Cardiac septum (tissue), 1 donor: ENCODE data around the gene PRDX3. TPM values are rescaled to one million over a fixed set of nuclear protein-coding genes. Genes with fewer than 3 reads are reported as not detected.
"Not testable (repeated sequence)": the region's sequence is repeated elsewhere in the genome, so short reads cannot be mapped to it uniquely, and the experiment has no call there.

Experiments used
- DNase-seq: peaks from one replicate; pipeline ENCODE4 v3.0.0-alpha.2; 2020; ENCODE audit warnings: low spot score
- intact Hi-C: fragments of 100-400 bp; cut with DNase I; formaldehyde crosslinking; loops from one replicate; pipeline ENCODE4 v1.14.0; 2022
- total RNA-seq: library from RNA; stranded (reverse); fragmentation: NEBNext Ultra II Directional; extraction: Animal tissue kit (Norgen Biotek cat#: 25700); gene quantifications from one replicate; pipeline ENCODE4 v1.2.1, GENCODE V29; 2021
- donor health status: DM: no; HTN: no; CAD: no.

The PRDX3 gene
- total RNA-seq, 1 donor from 2014 or later: 220 TPM

GRCh38 chr10:119176166-119176565 is 2.4 kb downstream of the PRDX3 start:
- intact Hi-C loops: no loop called here
- no peak for DNase-seq

GRCh38 chr10:119174109-119174508 is 4.5 kb downstream of the PRDX3 start:
- intact Hi-C loops: no loop called here
- no peak for DNase-seq

GRCh38 chr10:119167041-119167440 is 11.6 kb downstream of the PRDX3 start:
- intact Hi-C loops: no loop called here
- DNase-seq: no peak

GRCh38 chr10:119166564-119166963 is 12.0 kb downstream of the PRDX3 start:
- no peak for DNase-seq
- intact Hi-C loops: no loop called here

GRCh38 chr10:119166118-119166500 is 12.5 kb downstream of the PRDX3 start:
- intact Hi-C loops: no loop called here
- no peak for DNase-seq

GRCh38 chr10:119165171-119166117 is 13.2 kb downstream of the PRDX3 start, which contains the start of gene SFXN4:
Gene SFXN4 (minus strand): TSS chr10:119165714. CDS start chr10:119165647, 67 bp downstream.
- DNase-seq: peak; percentile 93
- intact Hi-C loops: loop anchor here (2.0 kb wide), 1 partner anchor 13 kb away; the partner anchor contains the start of gene PRDX3

GRCh38 chr10:119162452-119163092 is 16.0 kb downstream of the PRDX3 start:
- intact Hi-C loops: no loop called here
- DNase-seq: no peak

- intact Hi-C loops: no loop called here
These were observed 16.7 kb downstream of the PRDX3 start for GRCh38 chr10:119161680-119162451.

GRCh38 chr10:119159332-119159731 is 19.3 kb downstream of the PRDX3 start:
- intact Hi-C loops: no loop called here

More at GRCh38 chr10:119161680-119162451, 16.7 kb downstream of the PRDX3 start:
- no peak for DNase-seq

GRCh38 chr10:119153661-119154060 is 25.0 kb downstream of the PRDX3 start:
- no peak for DNase-seq
- intact Hi-C loops: no loop called here

More at GRCh38 chr10:119159332-119159731, 19.3 kb downstream of the PRDX3 start:
- DNase-seq: peak; percentile 67

GRCh38 chr10:119153041-119153440 is 25.6 kb downstream of the PRDX3 start:
- intact Hi-C loops: no loop called here
- no peak for DNase-seq

GRCh38 chr10:119151601-119152000 is 27.0 kb downstream of the PRDX3 start:
- intact Hi-C loops, DNase-seq: not testable (repeated sequence)

- intact Hi-C loops: no loop called here
These were observed 28.9 kb downstream of the PRDX3 start for GRCh38 chr10:119149729-119150128.

GRCh38 chr10:119149157-119149556 is 29.5 kb downstream of the PRDX3 start:
- no peak for DNase-seq
- intact Hi-C loops: no loop called here

More at GRCh38 chr10:119149729-119150128, 28.9 kb downstream of the PRDX3 start:
- no peak for DNase-seq

- no peak for DNase-seq
- intact Hi-C loops: no loop called here
These were observed 35.0 kb downstream of the PRDX3 start for GRCh38 chr10:119143657-119144056.

GRCh38 chr10:119140603-119141245 is 37.9 kb downstream of the PRDX3 start:
- no peak for DNase-seq
- intact Hi-C loops: no loop called here

- DNase-seq: no peak
- intact Hi-C loops: no loop called here
These were observed 39.0 kb downstream of the PRDX3 start for GRCh38 chr10:119139464-119140067.

GRCh38 chr10:119138346-119139306 is 40.0 kb downstream of the PRDX3 start:
- DNase-seq: no peak
- intact Hi-C loops: no loop called here
